Measurements from ENCODE around the gene TNPO1. TPM values are rescaled to one million over a fixed set of nuclear protein-coding genes. Genes with fewer than 3 reads are reported as not detected.
"Not testable (repeated sequence)": the region's sequence is repeated elsewhere in the genome, so short reads cannot be mapped to it uniquely, and the experiment has no call there.

TNPO1 gene
- total and polyA plus RNA-seq, 9 donors, result 35.7 to 114 (median 74.5) TPM

DNA sequence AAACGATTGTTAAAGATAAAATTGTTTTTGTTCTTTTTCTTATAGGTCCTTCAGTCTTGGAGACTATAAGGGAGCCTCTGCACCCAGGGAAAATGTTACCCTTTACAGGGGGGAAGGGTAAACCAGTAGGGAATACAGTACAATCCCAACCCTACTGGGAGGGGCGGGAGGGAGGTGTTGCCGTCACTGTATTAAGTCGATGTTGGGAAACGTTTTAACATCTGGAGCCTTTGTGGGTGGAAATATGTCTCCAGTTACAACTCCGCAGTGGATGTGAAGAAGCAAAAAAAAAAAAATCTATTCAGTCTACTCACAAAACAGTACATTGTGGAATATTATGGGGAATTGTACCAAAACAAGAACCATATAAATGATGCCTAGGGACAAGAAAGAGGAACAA, 92.2 kb downstream of the TNPO1 start:
- 80% methylated on average over 1 of the region's 6 CpGs for WGBS (ENCODE audit: insufficient coverage)
- H3K36me3 ChIP-seq (ENCODE audit: control insufficient read depth, insufficient read depth, low read length), result peaks cover 37% of the 10 kb centered on the region
- H3K4me1 ChIP-seq (ENCODE audit: control insufficient read depth, insufficient read depth, low read length), result no peaks in the 10 kb centered on the region
- H3K27me3 ChIP-seq (ENCODE audit: control insufficient read depth, insufficient read depth, low read length), result no peaks in the 10 kb centered on the region
- no peak overlapping the region for H3K4me3 ChIP-seq (ENCODE audit: low read length)
- H3K9me3 ChIP-seq (replicated peaks; ENCODE audit: control insufficient read depth, low read depth, low read length), result no peaks in the 10 kb centered on the region
- DNase-seq, result peak; percentile 74
- H3K27ac ChIP-seq (ENCODE audit: low read length), result no peak overlapping the region

- Histone ChIP-seq H3K27me3 (ENCODE audit: control insufficient read depth, insufficient read depth, low read length) (no peaks in the 10 kb centered on the region), H3K9me3 (replicated peaks; ENCODE audit: control insufficient read depth, low read depth, low read length) (no peaks in the 10 kb centered on the region), H3K36me3 (ENCODE audit: control insufficient read depth, insufficient read depth, low read length) (no peaks in the 10 kb centered on the region), H3K4me3 (ENCODE audit: low read length) (no peak overlapping the region), H3K4me1 (ENCODE audit: control insufficient read depth, insufficient read depth, low read length) (no peaks in the 10 kb centered on the region), H3K27ac (ENCODE audit: low read length) (no peak overlapping the region)
- DNase-seq, result no peak
- 90% methylated on average over 1 of the region's 1 CpG for WGBS (ENCODE audit: insufficient coverage)
Observed at GRCh38 chr5:72917371-72917776, 100.9 kb downstream of the TNPO1 start.

GRCh38 chr5:72920690-72921502, 104.4 kb downstream of the TNPO1 start:
- peak; percentile 27 for DNase-seq
- Histone ChIP-seq H3K4me3 (ENCODE audit: low read length) (no peak overlapping the region), H3K9me3 (replicated peaks; ENCODE audit: control insufficient read depth, low read depth, low read length) (peaks cover 2% of the 10 kb centered on the region), H3K4me1 (ENCODE audit: control insufficient read depth, insufficient read depth, low read length) (no peaks in the 10 kb centered on the region), H3K27ac (ENCODE audit: low read length) (no peak overlapping the region), H3K36me3 (ENCODE audit: control insufficient read depth, insufficient read depth, low read length) (no peaks in the 10 kb centered on the region), H3K27me3 (ENCODE audit: control insufficient read depth, insufficient read depth, low read length) (no peaks in the 10 kb centered on the region)
- no CpG with 5 or more reads among the region's 4 CpGs for WGBS (ENCODE audit: insufficient coverage)

DNA sequence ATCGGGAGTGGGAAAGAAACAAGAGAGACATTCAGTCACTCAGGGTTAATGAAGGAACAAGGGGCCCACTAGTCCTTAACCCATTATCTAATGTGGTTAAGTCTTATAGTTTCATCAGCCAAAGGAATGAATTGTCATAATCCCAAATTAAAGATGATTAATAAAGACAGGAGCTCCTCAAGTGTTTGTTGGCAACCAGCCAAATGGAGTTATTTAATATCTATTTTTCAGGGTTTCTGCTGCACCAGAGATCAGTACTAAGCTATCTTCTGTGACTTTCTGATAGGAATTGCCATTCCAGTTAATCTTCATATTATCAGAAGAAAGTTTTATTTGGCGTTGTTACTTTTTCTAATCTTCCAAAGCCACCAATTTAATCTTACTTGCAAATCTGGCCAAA, 105.4 kb downstream of the TNPO1 start:
- Histone ChIP-seq H3K27me3 (ENCODE audit: control insufficient read depth, insufficient read depth, low read length) (no peaks in the 10 kb centered on the region), H3K4me3 (ENCODE audit: low read length) (no peak overlapping the region), H3K9me3 (replicated peaks; ENCODE audit: control insufficient read depth, low read depth, low read length) (peaks cover 2% of the 10 kb centered on the region), H3K4me1 (ENCODE audit: control insufficient read depth, insufficient read depth, low read length) (no peaks in the 10 kb centered on the region), H3K36me3 (ENCODE audit: control insufficient read depth, insufficient read depth, low read length) (no peaks in the 10 kb centered on the region), H3K27ac (ENCODE audit: low read length) (no peak overlapping the region)
- DNase-seq, result no peak
- WGBS (ENCODE audit: insufficient coverage), result no CpG with 5 or more reads among the region's 2 CpGs

DNA sequence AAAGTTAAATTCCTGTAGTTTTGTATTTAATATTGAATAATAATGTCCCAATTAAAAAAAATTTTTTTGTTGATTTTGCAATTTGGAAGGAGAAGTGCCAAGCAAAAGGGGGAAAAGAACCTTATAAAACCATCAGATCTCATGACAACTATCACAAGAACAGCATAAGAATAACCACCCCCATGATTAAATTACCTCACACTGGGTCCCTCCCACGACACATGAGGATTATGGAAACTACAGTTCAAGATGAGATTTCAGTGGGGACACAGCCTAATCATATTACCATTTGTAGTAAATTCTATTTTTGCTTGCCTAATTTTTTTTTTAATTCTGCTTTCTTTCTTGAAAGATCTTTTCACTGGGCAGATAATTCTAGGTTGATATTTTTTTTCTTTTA, 106.0 kb downstream of the TNPO1 start:
- H3K4me1 ChIP-seq (ENCODE audit: control insufficient read depth, insufficient read depth, low read length), result no peaks in the 10 kb centered on the region
- no peaks in the 10 kb centered on the region for H3K27me3 ChIP-seq (ENCODE audit: control insufficient read depth, insufficient read depth, low read length)
- peaks cover 2% of the 10 kb centered on the region for H3K9me3 ChIP-seq (replicated peaks; ENCODE audit: control insufficient read depth, low read depth, low read length)
- H3K36me3 ChIP-seq (ENCODE audit: control insufficient read depth, insufficient read depth, low read length), result no peaks in the 10 kb centered on the region
- DNase-seq, result no peak
- WGBS (ENCODE audit: insufficient coverage), result no CpG with 5 or more reads among the region's 1 CpG
- no peak overlapping the region for H3K4me3 ChIP-seq (ENCODE audit: low read length)
- H3K27ac ChIP-seq (ENCODE audit: low read length), result no peak overlapping the region

- Histone ChIP-seq H3K4me1 (ENCODE audit: control insufficient read depth, insufficient read depth, low read length) (no peaks in the 10 kb centered on the region), H3K27me3 (ENCODE audit: control insufficient read depth, insufficient read depth, low read length) (no peaks in the 10 kb centered on the region), H3K9me3 (replicated peaks; ENCODE audit: control insufficient read depth, low read depth, low read length) (peaks cover 2% of the 10 kb centered on the region), H3K36me3 (ENCODE audit: control insufficient read depth, insufficient read depth, low read length) (no peaks in the 10 kb centered on the region), H3K27ac (ENCODE audit: low read length) (no peak overlapping the region), H3K4me3 (ENCODE audit: low read length) (no peak overlapping the region)
- WGBS (ENCODE audit: insufficient coverage), result 97% methylated on average over 24 of the region's 33 CpGs
- DNase-seq, result no peak
Observed at GRCh38 chr5:72925336-72926010, 109.0 kb downstream of the TNPO1 start.

DNA sequence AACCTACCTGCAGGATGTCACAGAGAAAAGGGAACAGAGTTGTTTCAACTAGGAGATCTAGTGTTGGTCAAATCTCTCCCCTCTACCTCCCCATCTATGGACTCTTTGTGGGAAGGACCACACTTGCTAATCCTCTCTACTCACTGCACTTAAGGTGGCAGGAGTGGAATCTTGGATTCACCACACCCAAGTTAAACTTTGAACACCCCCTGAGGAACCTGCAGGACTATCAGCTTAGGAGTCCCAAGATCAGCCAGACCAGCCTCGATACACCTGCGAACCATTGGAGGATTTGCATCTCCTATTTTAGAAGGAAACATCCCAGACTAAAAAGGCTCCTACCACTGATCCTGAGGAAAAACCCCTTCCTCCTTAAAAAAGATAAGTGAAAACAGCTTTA, 116.2 kb downstream of the TNPO1 start:
- H3K9me3 ChIP-seq (replicated peaks; ENCODE audit: control insufficient read depth, low read depth, low read length); H3K36me3 ChIP-seq (ENCODE audit: control insufficient read depth, insufficient read depth, low read length); H3K4me1 ChIP-seq (ENCODE audit: control insufficient read depth, insufficient read depth, low read length); H3K27me3 ChIP-seq (ENCODE audit: control insufficient read depth, insufficient read depth, low read length); H3K4me3 ChIP-seq (ENCODE audit: low read length); H3K27ac ChIP-seq (ENCODE audit: low read length); DNase-seq: not testable (repeated sequence)
- WGBS (ENCODE audit: insufficient coverage), result 93% methylated on average over 2 of the region's 2 CpGs

DNA sequence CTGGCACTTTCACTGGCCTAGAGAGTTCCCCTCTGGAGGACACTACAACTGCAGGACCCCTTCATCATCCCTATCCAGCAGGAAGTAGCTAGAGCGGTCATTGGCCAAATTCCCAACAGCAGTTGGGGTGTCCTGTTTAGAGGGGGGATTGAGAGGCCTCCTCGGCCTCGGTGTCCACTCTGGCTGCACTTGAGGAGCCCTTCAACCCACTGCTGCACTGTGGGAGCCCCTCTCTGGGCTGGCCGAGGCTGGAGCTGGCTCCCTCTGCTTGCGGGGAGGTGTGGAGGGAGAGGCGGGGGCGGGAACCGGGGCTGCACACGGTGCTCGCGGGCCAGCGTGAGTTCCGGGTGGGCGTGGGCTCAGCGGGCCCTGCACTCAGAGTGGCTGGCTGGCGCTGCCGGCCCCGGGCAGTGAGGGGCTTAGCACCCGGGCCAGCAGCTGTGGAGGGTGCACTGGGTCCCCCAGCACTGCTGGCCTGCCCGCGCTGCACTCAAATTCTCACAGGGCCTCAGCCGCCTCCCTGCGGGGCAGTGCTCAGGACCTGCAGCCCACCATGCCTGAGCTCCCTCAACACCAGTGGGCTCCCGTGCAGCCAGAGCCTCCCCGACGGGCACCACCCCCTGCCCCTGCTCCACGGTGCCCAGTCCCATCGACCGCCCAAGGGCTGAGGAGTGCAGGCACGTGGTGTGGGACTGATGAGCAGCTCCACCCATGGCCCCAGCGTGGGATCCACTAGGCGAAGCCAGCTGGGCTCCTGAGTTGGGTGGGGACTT, 118.7 kb downstream of the TNPO1 start:
- not testable (repeated sequence) for H3K36me3 ChIP-seq (ENCODE audit: control insufficient read depth, insufficient read depth, low read length); H3K27ac ChIP-seq (ENCODE audit: low read length); H3K4me3 ChIP-seq (ENCODE audit: low read length); H3K9me3 ChIP-seq (replicated peaks; ENCODE audit: control insufficient read depth, low read depth, low read length); H3K4me1 ChIP-seq (ENCODE audit: control insufficient read depth, insufficient read depth, low read length); H3K27me3 ChIP-seq (ENCODE audit: control insufficient read depth, insufficient read depth, low read length); DNase-seq
- WGBS (ENCODE audit: insufficient coverage), result 94% methylated on average over 26 of the region's 32 CpGs

- H3K27me3 ChIP-seq (ENCODE audit: control insufficient read depth, insufficient read depth, low read length), result no peaks in the 10 kb centered on the region
- WGBS (ENCODE audit: insufficient coverage), result no CpG with 5 or more reads among the region's 4 CpGs
- no peak overlapping the region for H3K4me3 ChIP-seq (ENCODE audit: low read length)
- H3K27ac ChIP-seq (ENCODE audit: low read length), result no peak overlapping the region
- H3K4me1 ChIP-seq (ENCODE audit: control insufficient read depth, insufficient read depth, low read length), result peaks cover 2% of the 10 kb centered on the region
- DNase-seq, result no peak
- H3K9me3 ChIP-seq (replicated peaks; ENCODE audit: control insufficient read depth, low read depth, low read length), result no peaks in the 10 kb centered on the region
- H3K36me3 ChIP-seq (ENCODE audit: control insufficient read depth, insufficient read depth, low read length), result no peaks in the 10 kb centered on the region
Observed at GRCh38 chr5:72936893-72937292, 120.4 kb downstream of the TNPO1 start.

DNA sequence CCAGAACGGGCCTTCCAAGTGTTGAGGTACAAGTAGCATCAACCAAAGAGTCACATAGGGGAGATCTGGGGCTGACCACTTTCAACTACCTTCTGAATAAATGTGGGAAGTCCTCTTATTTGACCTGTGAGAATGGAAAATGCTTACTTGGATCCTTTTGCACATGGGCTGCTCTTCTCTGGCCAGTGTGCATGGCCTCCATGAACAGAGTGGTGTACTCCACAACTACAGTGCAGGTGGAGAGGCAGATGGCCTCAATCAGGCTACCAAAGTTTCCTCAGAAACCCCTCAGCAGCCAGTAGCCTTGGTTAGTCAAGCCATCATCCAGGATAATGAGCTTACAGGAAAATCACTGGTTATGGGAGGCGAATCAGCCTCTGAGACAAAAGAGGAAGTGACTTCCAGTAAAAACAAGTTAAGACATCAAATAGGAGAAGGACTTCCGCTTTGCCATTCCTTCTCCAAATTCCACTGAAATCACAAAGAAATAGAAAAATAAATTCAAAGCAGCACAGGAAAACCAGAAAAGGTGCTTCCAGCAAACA, 121.1 kb downstream of the TNPO1 start:
- no peaks in the 10 kb centered on the region for H3K36me3 ChIP-seq (ENCODE audit: control insufficient read depth, insufficient read depth, low read length)
- peak overlapping the region; percentile 60 for H3K27ac ChIP-seq (ENCODE audit: low read length)
- H3K27me3 ChIP-seq (ENCODE audit: control insufficient read depth, insufficient read depth, low read length), result no peaks in the 10 kb centered on the region
- H3K4me3 ChIP-seq (ENCODE audit: low read length), result no peak overlapping the region
- WGBS (ENCODE audit: insufficient coverage), result no CpG with 5 or more reads among the region's 3 CpGs
- DNase-seq, result peak; percentile 43
- H3K9me3 ChIP-seq (replicated peaks; ENCODE audit: control insufficient read depth, low read depth, low read length), result no peaks in the 10 kb centered on the region
- H3K4me1 ChIP-seq (ENCODE audit: control insufficient read depth, insufficient read depth, low read length), result peaks cover 2% of the 10 kb centered on the region
